ENCODE data around the gene KLHL5. TPM values are rescaled to one million over a fixed set of nuclear protein-coding genes. Genes with fewer than 3 reads are reported as not detected.
A peak's percentile ranks its signal among the peaks of the same experiment; 100 is the strongest.

Gene KLHL5
- total RNA-seq, 2 experiments from 2014 or later: 34.4 to 59.8 TPM

- peaks cover 4% of the 10 kb centered on the region; the same call in 1 of the 2 replicates for H3K36me3 ChIP-seq (ENCODE audit: insufficient read depth, low read length)
- DNase-seq (ENCODE audit: low spot score): peak; percentile 86
Observed at GRCh38 chr4:39166177-39166576, 104.1 kb downstream of the KLHL5 start.

GRCh38 chr4:39166669-39167068 lies 104.6 kb downstream of the KLHL5 start:
- BruUV-seq (replicated peaks): no TSS peak
- peak overlapping the region; percentile 84; the same call in 1 of the 2 replicates for H2AFZ ChIP-seq (ENCODE audit: low read length)

More at GRCh38 chr4:39166177-39166576, 104.1 kb downstream of the KLHL5 start:
- POLR2A ChIA-PET: interaction anchor here (0.5 to 5.3 kb wide), 29 partner anchors 9 to 779 kb away, joined by 3 to 69 read pairs (median 5); partner anchors contain the start of genes LIAS and WDR19
- CTCF ChIA-PET (ENCODE audit: unreplicated experiment): interaction anchor here (1.5 kb wide), 1 partner anchor 15 kb away, joined by 5 read pairs; no protein-coding TSS in a partner anchor
- no peaks in the 10 kb centered on the region for H4K20me1 ChIP-seq (ENCODE audit: insufficient read depth, low read length)
- BruUV-seq (replicated peaks): no TSS peak
- H3K27ac ChIP-seq (ENCODE audit: low read depth, low read length, poor library complexity, severe bottlenecking): peak overlapping the region; percentile 98
- peaks cover 24% of the 10 kb centered on the region; the same call in 1 of the 2 replicates for H3K9me3 ChIP-seq (ENCODE audit: low read length)
- H3K9me2 ChIP-seq (ENCODE audit: insufficient read depth, low read length): no peaks in the 10 kb centered on the region
- H3K4me1 ChIP-seq (ENCODE audit: insufficient read depth, low read length, poor library complexity, severe bottlenecking): peaks cover 71% of the 10 kb centered on the region
- intact Hi-C loops (cut with micrococcal nuclease; ENCODE audit: unreplicated experiment): loop anchor here (1.0 to 10.0 kb wide), 6 partner anchors 16 to 1829 kb away; partner anchors contain the start of genes TMEM156 and WDR19
- peak overlapping the region; percentile 77 for H3K4me2 ChIP-seq (ENCODE audit: low read length)
- H2AFZ ChIP-seq (ENCODE audit: low read length): peak overlapping the region; percentile 60; the same call in 1 of the 2 replicates
- TF ChIP-seq EZH2phosphoT487 (IDR thresholded peaks at IDR 0.05; ENCODE audit: borderline replicate concordance, low read depth, low read length) (no peak), CTCF (conservative IDR thresholded peaks at IDR 0.05; ENCODE audit: low read length) (no peak)
- no peaks in the 10 kb centered on the region for H3K79me2 ChIP-seq (ENCODE audit: insufficient read depth, low read depth, low read length)
- H3K4me3 ChIP-seq (ENCODE audit: low read depth, low read length, poor library complexity, severe bottlenecking): peak overlapping the region; percentile 48

More at GRCh38 chr4:39166669-39167068, 104.6 kb downstream of the KLHL5 start:
- no peak for TF ChIP-seq CTCF (conservative IDR thresholded peaks at IDR 0.05; ENCODE audit: low read length)
- TF ChIP-seq EZH2phosphoT487 (IDR thresholded peaks at IDR 0.05; ENCODE audit: borderline replicate concordance, low read depth, low read length): no peak
- ChIA-PET CTCF (ENCODE audit: unreplicated experiment) (interaction anchor here (0.6 to 1.5 kb wide), 2 partner anchors 15 to 1453 kb away, joined by 3 to 5 read pairs; no protein-coding TSS in a partner anchor), POLR2A (interaction anchor here (0.5 to 5.3 kb wide), 28 partner anchors 8 to 1453 kb away, joined by 3 to 69 read pairs (median 5); partner anchors contain the start of genes LIAS and WDR19)
- Histone ChIP-seq H3K9me2 (ENCODE audit: insufficient read depth, low read length) (no peaks in the 10 kb centered on the region), H3K36me3 (ENCODE audit: insufficient read depth, low read length) (peaks cover 4% of the 10 kb centered on the region; the same call in 1 of the 2 replicates), H3K4me1 (ENCODE audit: insufficient read depth, low read length, poor library complexity, severe bottlenecking) (peaks cover 71% of the 10 kb centered on the region), H3K9me3 (ENCODE audit: low read length) (peaks cover 27% of the 10 kb centered on the region), H3K27ac (ENCODE audit: low read depth, low read length, poor library complexity, severe bottlenecking) (peak overlapping the region; percentile 98), H4K20me1 (ENCODE audit: insufficient read depth, low read length) (no peaks in the 10 kb centered on the region), H3K79me2 (ENCODE audit: insufficient read depth, low read depth, low read length) (no peaks in the 10 kb centered on the region), H3K4me3 (ENCODE audit: low read depth, low read length, poor library complexity, severe bottlenecking) (peak overlapping the region; percentile 48), H3K4me2 (ENCODE audit: low read length) (peak overlapping the region; percentile 77)
- DNase-seq (ENCODE audit: low spot score): peak; percentile 96
- intact Hi-C loops (cut with micrococcal nuclease; ENCODE audit: unreplicated experiment): loop anchor here (1.0 to 10.0 kb wide), 6 partner anchors 16 to 1828 kb away; partner anchors contain the start of genes TMEM156 and WDR19

All from OCI-LY7 (cell line).